GM18507 (cell line): ENCODE data around the gene JAKMIP1.

Experiments
- DNase-seq: peaks from one replicate; pipeline ENCODE4 v3.0.0; 2011; ENCODE audit warnings: low read depth; ENCODE audit not compliant: insufficient read length; ENCODE audit errors: extremely low spot score
- FAIRE-seq: peaks from 2 replicates; lab custom pipeline; 2011; peaks lifted over from hg19 to GRCh38; lab: Jason Lieb, UNC

Gene JAKMIP1

GRCh38 chr4:5992828-5993321, 207.5 kb downstream of the JAKMIP1 start:
- DNase-seq (no peak), FAIRE-seq (no peak)

- DNase-seq (no peak), FAIRE-seq (no peak)
These were observed 208.1 kb downstream of the JAKMIP1 start for GRCh38 chr4:5992171-5992827.

- no peak for DNase-seq
- no peak for FAIRE-seq
These were observed 208.9 kb downstream of the JAKMIP1 start for GRCh38 chr4:5991405-5991804.

DNA sequence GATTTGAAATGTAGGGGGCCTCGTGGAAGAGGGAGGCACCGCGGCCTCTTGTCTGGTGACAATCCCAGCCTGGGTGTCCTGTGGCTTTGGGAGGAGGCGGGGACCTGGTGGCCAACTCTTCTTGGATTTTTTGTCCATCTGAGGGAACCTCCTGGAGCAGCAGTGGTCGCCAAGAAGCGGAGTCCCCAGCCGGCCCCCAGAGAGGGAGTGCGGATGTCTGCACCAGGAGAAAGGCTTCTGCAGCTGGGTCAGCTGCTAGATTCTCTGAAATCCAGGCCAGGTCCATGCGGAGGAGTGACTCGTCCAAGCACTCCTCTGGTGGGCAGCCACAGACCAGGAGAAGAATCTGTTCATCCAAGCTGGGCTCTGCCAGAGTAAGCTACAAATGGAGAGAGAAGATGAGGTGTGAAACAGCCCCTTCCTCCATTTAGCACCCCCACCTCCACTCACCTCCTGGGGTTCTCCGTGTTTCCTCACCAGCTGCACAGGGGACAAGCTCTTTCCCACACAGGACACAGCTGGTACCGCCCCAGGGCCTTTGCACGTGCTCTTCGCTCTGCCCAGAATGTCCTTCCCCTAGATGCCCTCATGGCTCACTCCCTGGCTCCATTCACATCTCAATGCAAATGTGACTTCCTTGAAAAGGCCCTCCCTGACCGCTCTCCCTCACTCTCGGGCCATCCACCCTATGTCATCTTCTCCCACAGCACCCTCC, 209.7 kb downstream of the JAKMIP1 start:
- no peak for DNase-seq
- FAIRE-seq = no peak

GRCh38 chr4:5989236-5990225, 210.8 kb downstream of the JAKMIP1 start:
- FAIRE-seq (no peak), DNase-seq (no peak)

GRCh38 chr4:5988086-5988845, 212.1 kb downstream of the JAKMIP1 start:
- DNase-seq (no peak), FAIRE-seq (no peak)

- DNase-seq (no peak), FAIRE-seq (no peak)
These were observed 215.5 kb downstream of the JAKMIP1 start for GRCh38 chr4:5984843-5985242.

GRCh38 chr4:5982156-5982973, 218.0 kb downstream of the JAKMIP1 start:
- DNase-seq (no peak), FAIRE-seq (no peak)

DNA sequence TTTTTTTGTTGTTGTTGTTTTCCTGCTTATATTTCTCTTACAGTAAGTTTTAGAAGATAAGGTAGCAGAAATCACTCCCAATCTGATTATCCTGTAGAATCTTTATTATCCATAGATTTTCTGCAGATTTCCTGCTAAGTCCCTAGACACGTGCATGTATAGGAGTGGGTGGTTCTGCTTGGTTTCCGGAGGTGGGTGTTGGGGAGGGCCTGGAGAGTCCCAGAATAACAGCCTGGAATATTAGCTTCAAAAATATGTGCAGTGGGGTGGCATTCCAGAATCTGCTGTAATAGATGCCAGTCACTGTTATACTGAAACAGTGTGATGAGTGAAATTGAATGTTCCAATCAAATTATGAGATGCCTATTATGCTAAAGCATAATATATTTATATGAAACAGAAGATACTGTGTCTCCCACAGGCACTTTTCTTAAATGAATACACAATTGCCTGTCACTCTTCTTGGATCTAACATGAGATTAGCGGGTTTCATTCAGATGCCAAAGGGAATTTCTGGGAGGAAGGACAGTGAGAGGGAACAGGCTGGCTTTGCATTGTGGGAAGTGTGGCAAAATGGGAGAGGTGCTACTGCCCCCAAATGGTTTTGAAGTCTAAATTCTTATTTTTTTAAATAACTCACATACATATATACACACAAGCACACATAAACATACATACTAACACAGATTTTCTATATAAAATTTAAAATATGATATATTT, 219.8 kb downstream of the JAKMIP1 start:
- no peak for FAIRE-seq
- no peak for DNase-seq

DNA sequence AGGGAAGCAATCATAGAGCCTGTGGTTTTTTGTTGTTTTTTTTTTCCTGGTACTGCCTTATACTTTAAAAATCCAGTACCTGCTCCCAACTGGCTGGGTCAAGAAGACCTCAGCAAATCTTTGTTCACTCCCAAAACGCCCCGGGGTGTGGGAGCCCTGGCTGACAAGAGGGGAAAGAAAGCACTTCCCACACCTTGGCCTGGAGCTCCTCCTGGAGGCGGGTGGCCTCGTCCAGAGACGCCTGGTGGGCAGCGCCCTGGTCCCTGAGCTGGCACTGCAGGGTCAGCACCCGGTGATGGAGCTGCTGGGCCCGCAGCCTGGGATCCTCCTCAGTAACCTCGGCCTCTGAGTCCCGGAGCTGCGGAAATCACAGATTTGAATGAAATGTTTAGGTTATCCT, 220.4 kb downstream of the JAKMIP1 start:
- FAIRE-seq (no peak), DNase-seq (no peak)

GRCh38 chr4:5976921-5977320, 223.4 kb downstream of the JAKMIP1 start:
- FAIRE-seq (no peak), DNase-seq (no peak)

- no peak for FAIRE-seq
- no peak for DNase-seq
These were observed 223.9 kb downstream of the JAKMIP1 start for GRCh38 chr4:5976431-5976830.
